Omental fat pad (tissue), 4 donors: ENCODE measurements around the gene IFFO2. TPM values are rescaled to one million over a fixed set of nuclear protein-coding genes. Genes with fewer than 3 reads are reported as not detected.

Experiments used
- ATAC-seq: fragments of 150-250 bp; one replicate; pipeline ENCODE4 v1.9.1; 2016; ENCODE audit warnings: mild to moderate bottlenecking, moderate library complexity; ENCODE audit not compliant: low FRiP score
- DNase-seq: peaks from one replicate; pipeline ENCODE4 v3.0.0-alpha.2; 2019; ENCODE audit warnings: low spot score
- CTCF ChIP-seq, 3 donors: fragments of 450-650 bp; IDR thresholded peaks; one replicate each; pipeline ENCODE4 v1.5.1; 2016 to 2017; ENCODE audit warnings: antibody characterized with exemption in 3 of 3, mild to moderate bottlenecking in 3 of 3, moderate library complexity in 2 of 3
- total RNA-seq, 4 donors: library from RNA; depleted of rRNA; stranded (reverse); fragments of >200 nt; gene quantifications; one replicate each; pipeline ENCODE4 v1.1.0, GENCODE V29; 2016

The IFFO2 gene
- total RNA-seq, 4 donors from 2014 or later, result 2.3 to 12.9 (median 7.7) TPM

DNA sequence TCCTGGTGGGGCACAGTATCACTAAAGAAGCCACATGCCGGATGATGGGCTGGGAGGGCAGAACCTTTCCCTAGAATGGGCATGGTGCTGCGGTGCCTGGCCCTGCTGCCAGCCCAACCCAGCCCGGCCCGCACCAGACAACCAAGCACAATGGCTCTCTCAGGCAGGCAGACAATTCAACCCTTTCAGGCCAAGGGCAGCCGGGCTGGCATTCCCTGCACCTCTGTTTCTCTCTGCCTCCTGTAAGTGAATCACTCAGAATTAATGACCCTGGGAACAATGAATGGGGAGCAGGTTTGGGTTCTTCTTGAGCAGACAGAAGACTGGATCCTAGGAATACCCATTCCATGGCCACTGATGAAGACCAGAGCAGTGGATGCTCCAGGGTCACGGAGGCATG lies 41.0 kb upstream of the IFFO2 start:
- TF ChIP-seq CTCF (IDR thresholded peaks at IDR 0.05), result no peak
- ATAC-seq (no peak), DNase-seq (no peak)

DNA sequence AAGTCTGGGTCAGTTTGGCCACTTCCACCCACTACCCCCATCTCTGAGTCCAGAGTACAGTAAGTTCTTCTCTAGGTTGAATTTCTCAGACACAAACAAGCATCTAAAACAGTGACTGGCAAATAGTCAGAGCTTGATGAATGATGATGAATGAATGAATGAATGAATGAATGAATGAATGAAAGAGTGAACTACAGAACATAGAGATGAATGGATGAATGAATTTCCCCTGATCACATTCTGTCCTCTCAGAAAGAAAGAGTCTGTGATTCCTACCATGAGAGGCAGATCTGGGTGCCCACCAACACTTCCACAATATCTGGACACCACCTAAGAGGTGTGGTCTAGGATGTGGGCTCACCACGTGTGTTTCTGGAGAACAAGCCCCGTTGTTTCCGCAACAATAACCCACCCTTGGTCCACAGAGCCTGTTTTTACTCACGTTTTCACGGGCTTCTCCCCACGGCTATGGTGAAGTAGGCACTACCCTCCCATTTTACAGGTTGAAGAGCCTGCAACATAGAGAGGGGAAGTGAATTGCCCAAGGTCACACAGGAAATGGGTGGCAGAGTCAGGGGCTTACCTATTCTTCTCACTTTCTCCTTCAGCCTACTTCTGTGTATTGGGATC lies 40.2 kb upstream of the IFFO2 start:
- TF ChIP-seq CTCF (IDR thresholded peaks at IDR 0.05), result no peak
- ATAC-seq, result no peak
- DNase-seq, result no peak

GRCh38 chr1:18994381-18994780 lies 37.9 kb upstream of the IFFO2 start:
- ATAC-seq (no peak), DNase-seq (no peak)
- TF ChIP-seq CTCF (IDR thresholded peaks at IDR 0.05), result no peak

- DNase-seq (no peak), ATAC-seq (no peak)
- no peak for TF ChIP-seq CTCF (IDR thresholded peaks at IDR 0.05)
These were observed 36.2 kb upstream of the IFFO2 start for GRCh38 chr1:18992646-18993045.

DNA sequence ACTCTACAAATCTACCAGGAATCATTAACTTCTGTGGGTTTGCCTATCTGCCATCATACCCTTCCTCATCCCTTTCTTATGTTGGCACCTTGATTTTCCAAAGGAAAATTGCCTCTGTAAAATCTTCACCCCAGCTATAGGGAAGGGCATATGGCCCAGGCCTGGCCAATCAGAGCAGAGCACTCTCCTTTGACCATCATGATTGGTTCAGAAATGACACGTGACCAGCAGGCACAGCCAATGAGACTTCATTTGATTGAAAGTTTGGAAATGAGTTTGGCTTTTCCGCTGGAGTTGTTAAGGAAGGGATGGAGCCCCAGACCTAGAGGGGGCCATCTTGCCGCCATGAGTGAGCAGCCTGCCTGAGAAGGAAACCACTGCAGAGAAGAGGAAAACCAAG lies 35.1 kb upstream of the IFFO2 start:
- DNase-seq (no peak), ATAC-seq (no peak)
- no peak for TF ChIP-seq CTCF (IDR thresholded peaks at IDR 0.05)

- TF ChIP-seq CTCF (IDR thresholded peaks at IDR 0.05), result no peak
- DNase-seq (no peak), ATAC-seq (no peak)
These were observed 33.4 kb upstream of the IFFO2 start for GRCh38 chr1:18989896-18990295.

- DNase-seq (no peak), ATAC-seq (no peak)
- TF ChIP-seq CTCF (IDR thresholded peaks at IDR 0.05), result no peak
These were observed 32.8 kb upstream of the IFFO2 start for GRCh38 chr1:18989176-18989799.
